HG03066 (cell line): ENCODE results near the gene ANAPC7.
"Not testable (repeated sequence)": the region's sequence is repeated elsewhere in the genome, so short reads cannot be mapped to it uniquely, and the experiment has no call there.

Experiments
- ATAC-seq: cut with Tn5 transposase; IDR thresholded peaks from one replicate; pipeline ENCODE4 v1.9.1; 2021; ENCODE audit warnings: low read depth; ENCODE audit not compliant: unreplicated experiment

ANAPC7 gene

GRCh38 chr12:110403146-110403975, at the start of gene ANAPC7:
Gene ANAPC7, minus strand, starts transcription at chr12:110403708. Its CDS starts 81 bp downstream, at chr12:110403627.
- peak; percentile 72 for ATAC-seq

GRCh38 chr12:110451263-110451662, 47.8 kb upstream of the ANAPC7 start:
- ATAC-seq = no peak

GRCh38 chr12:110449799-110450497, 46.4 kb upstream of the ANAPC7 start, which contains the start of gene ARPC3:
Gene ARPC3, minus strand, starts transcription at chr12:110450337. Its CDS starts 77 bp downstream, at chr12:110450260.
- ATAC-seq = peak; percentile 92

- ATAC-seq = no peak
Measured at GRCh38 chr12:110444455-110444854, 40.9 kb upstream of the ANAPC7 start.

GRCh38 chr12:110436231-110436630, 32.7 kb upstream of the ANAPC7 start:
- ATAC-seq = no peak

GRCh38 chr12:110431957-110432587, 28.6 kb upstream of the ANAPC7 start:
- ATAC-seq = no peak

- ATAC-seq = not testable (repeated sequence)
Measured at GRCh38 chr12:110429676-110430075, 26.2 kb upstream of the ANAPC7 start.

GRCh38 chr12:110426406-110426805, 22.9 kb upstream of the ANAPC7 start:
- ATAC-seq = no peak

- no peak for ATAC-seq
Measured at GRCh38 chr12:110424237-110424636, 20.7 kb upstream of the ANAPC7 start.

GRCh38 chr12:110421701-110422100, 18.2 kb upstream of the ANAPC7 start:
- no peak for ATAC-seq

GRCh38 chr12:110421159-110421661, 17.7 kb upstream of the ANAPC7 start:
- ATAC-seq = no peak

GRCh38 chr12:110420644-110421043, 17.1 kb upstream of the ANAPC7 start:
- not testable (repeated sequence) for ATAC-seq

GRCh38 chr12:110417113-110417512, 13.6 kb upstream of the ANAPC7 start:
- ATAC-seq = not testable (repeated sequence)

GRCh38 chr12:110410086-110410485, 6.6 kb upstream of the ANAPC7 start:
- ATAC-seq = not testable (repeated sequence)

GRCh38 chr12:110405126-110405662, 1.7 kb upstream of the ANAPC7 start:
- not testable (repeated sequence) for ATAC-seq

GRCh38 chr12:110403976-110404682, 621 bp upstream of the ANAPC7 start:
- ATAC-seq = peak; percentile 50

- no peak for ATAC-seq
Measured at GRCh38 chr12:110382683-110383082, 20.8 kb downstream of the ANAPC7 start.

- no peak for ATAC-seq
Measured at GRCh38 chr12:110379631-110380030, 23.9 kb downstream of the ANAPC7 start.

GRCh38 chr12:110379197-110379596, 24.3 kb downstream of the ANAPC7 start:
- ATAC-seq = no peak
